ENCODE data around the gene ZNF182.
"Not testable (repeated sequence)": the region's sequence is repeated elsewhere in the genome, so short reads cannot be mapped to it uniquely, and the experiment has no call there.

Gene ZNF182

DNA sequence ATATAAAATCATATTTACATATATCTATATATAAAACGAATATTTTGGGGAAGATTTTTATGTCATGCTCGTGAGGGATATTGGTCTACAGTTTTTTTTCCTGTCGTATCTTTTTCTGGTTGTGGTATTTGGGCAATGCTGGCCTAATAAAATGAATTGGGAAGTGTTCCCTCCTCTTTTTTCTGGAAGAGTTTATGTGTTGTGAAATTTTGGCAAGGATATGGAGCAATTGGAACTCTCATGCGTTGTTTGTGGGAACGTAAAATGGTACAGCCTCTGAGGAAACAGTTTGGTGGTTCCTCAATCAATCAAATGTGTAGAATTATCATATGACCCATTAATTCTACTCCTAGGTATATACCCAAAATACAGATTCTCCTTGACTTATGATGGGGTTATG, 69.8 kb downstream of the ZNF182 start:
- Histone ChIP-seq H3K9ac (ENCODE audit: low read length in 5 of 5) (no peak overlapping the region), H3K27me3 (ENCODE audit: control insufficient read depth in 5 of 5, insufficient read depth in 4 of 5, low read length in 5 of 5) (peaks cover 0 to 2% (median 0%) of the 10 kb centered on the region in 5 donors), H3K4me3 (ENCODE audit: low read depth in 1 of 5, low read length in 5 of 5) (no peak overlapping the region), H3K4me1 (ENCODE audit: control insufficient read depth in 5 of 5, insufficient read depth in 5 of 5, low read length in 5 of 5) (no peaks in the 10 kb centered on the region), H3K36me3 (ENCODE audit: control insufficient read depth in 5 of 5, insufficient read depth in 5 of 5, low read length in 5 of 5) (no peaks in the 10 kb centered on the region), H3K27ac (ENCODE audit: low read depth, low read length) (no peak overlapping the region), H3K9me3 (ENCODE audit: control insufficient read depth in 5 of 5, low read length in 5 of 5) (peaks cover 0 to 5% (median 3%) of the 10 kb centered on the region in 5 donors)

- H3K36me3 ChIP-seq (ENCODE audit: control insufficient read depth in 5 of 5, insufficient read depth in 5 of 5, low read length in 5 of 5); H3K4me3 ChIP-seq (ENCODE audit: low read depth in 1 of 5, low read length in 5 of 5): not testable (repeated sequence)
Measured at GRCh38 chrX:47931970-47932369, 71.8 kb downstream of the ZNF182 start.

GRCh38 chrX:47927212-47927611, 76.6 kb downstream of the ZNF182 start:
- Histone ChIP-seq H3K27me3 (ENCODE audit: control insufficient read depth in 5 of 5, insufficient read depth in 4 of 5, low read length in 5 of 5) (peaks cover 0 to 2% (median 0%) of the 10 kb centered on the region in 5 donors), H3K4me1 (ENCODE audit: control insufficient read depth in 5 of 5, insufficient read depth in 5 of 5, low read length in 5 of 5) (no peaks in the 10 kb centered on the region), H3K36me3 (ENCODE audit: control insufficient read depth in 5 of 5, insufficient read depth in 5 of 5, low read length in 5 of 5) (no peaks in the 10 kb centered on the region), H3K27ac (ENCODE audit: low read depth, low read length) (no peak overlapping the region), H3K9ac (ENCODE audit: low read length in 5 of 5) (no peak overlapping the region), H3K9me3 (ENCODE audit: control insufficient read depth in 5 of 5, low read length in 5 of 5) (peaks cover 0 to 5% (median 0%) of the 10 kb centered on the region in 5 donors), H3K4me3 (ENCODE audit: low read depth in 1 of 5, low read length in 5 of 5) (no peak overlapping the region)

More at GRCh38 chrX:47931970-47932369, 71.8 kb downstream of the ZNF182 start:
- not testable (repeated sequence) for H3K4me1 ChIP-seq (ENCODE audit: control insufficient read depth in 5 of 5, insufficient read depth in 5 of 5, low read length in 5 of 5); H3K27me3 ChIP-seq (ENCODE audit: control insufficient read depth in 5 of 5, insufficient read depth in 4 of 5, low read length in 5 of 5); H3K9me3 ChIP-seq (ENCODE audit: control insufficient read depth in 5 of 5, low read length in 5 of 5); H3K9ac ChIP-seq (ENCODE audit: low read length in 5 of 5); H3K27ac ChIP-seq (ENCODE audit: low read depth, low read length)
